ENCODE results near the gene TSSK3.

Gene TSSK3

DNA sequence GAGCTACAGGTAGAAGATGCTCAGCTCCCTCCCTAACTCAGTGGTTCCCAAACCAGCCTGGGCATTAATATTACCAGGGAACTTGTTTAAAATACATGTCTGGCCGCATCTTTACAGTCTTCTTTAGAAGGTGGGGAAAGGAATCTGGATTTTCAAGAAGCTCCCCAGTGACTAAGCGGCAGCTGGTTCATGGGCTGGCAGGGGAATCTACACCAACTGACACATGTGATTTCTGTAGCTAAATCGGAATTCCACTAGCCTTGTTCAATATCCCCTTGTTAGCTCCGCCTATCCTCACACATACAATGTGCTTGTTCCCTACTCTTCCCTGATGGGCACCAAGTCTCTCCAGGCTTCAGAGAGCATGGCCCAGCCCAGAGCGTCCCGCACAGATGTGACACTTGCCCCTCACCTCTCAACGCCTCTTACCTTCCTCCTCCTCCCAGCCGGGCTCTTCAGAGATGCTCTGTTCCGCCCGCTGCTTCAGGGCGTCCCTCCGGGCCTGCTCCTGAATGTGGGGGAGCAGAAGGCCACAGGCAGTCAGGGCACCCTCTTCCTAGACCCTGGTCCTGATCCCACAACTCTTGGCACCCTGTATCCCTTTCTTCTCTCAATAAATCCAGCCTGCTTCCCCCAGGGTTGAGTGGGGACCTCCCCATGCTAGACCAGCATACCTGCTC, 15.3 kb downstream of the TSSK3 start:
- Histone ChIP-seq H3K9me3 (ENCODE audit: control insufficient read depth, insufficient read depth, low read length) (no peaks in the 10 kb centered on the region), H3K4me2 (ENCODE audit: low read length) (no peak overlapping the region), H3K4me3 (ENCODE audit: low read length) (no peak overlapping the region), H3K27ac (ENCODE audit: low read depth, low read length) (no peak overlapping the region), H3F3A (ENCODE audit: control insufficient read depth, insufficient read depth) (no peaks in the 10 kb centered on the region), H3K79me2 (ENCODE audit: control insufficient read depth, low read length) (no peaks in the 10 kb centered on the region), H4K20me1 (ENCODE audit: control insufficient read depth, insufficient read depth, low read depth, low read length) (no peaks in the 10 kb centered on the region), H3K36me3 (ENCODE audit: control insufficient read depth, low read length) (peaks cover 67% of the 10 kb centered on the region), H3K27me3 (ENCODE audit: control insufficient read depth, low read length) (no peaks in the 10 kb centered on the region), H3K4me1 (ENCODE audit: control insufficient read depth, low read length) (no peaks in the 10 kb centered on the region), H3K9me2 (replicated peaks; ENCODE audit: control insufficient read depth, low read length) (no peaks in the 10 kb centered on the region)
- TF ChIP-seq, protein P1, sequence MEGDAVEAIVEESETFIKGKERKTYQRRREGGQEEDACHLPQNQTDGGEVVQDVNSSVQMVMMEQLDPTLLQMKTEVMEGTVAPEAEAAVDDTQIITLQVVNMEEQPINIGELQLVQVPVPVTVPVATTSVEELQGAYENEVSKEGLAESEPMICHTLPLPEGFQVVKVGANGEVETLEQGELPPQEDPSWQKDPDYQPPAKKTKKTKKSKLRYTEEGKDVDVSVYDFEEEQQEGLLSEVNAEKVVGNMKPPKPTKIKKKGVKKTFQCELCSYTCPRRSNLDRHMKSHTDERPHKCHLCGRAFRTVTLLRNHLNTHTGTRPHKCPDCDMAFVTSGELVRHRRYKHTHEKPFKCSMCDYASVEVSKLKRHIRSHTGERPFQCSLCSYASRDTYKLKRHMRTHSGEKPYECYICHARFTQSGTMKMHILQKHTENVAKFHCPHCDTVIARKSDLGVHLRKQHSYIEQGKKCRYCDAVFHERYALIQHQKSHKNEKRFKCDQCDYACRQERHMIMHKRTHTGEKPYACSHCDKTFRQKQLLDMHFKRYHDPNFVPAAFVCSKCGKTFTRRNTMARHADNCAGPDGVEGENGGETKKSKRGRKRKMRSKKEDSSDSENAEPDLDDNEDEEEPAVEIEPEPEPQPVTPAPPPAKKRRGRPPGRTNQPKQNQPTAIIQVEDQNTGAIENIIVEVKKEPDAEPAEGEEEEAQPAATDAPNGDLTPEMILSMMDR (IDR thresholded peaks at IDR 0.05; ENCODE audit: low read depth, low read length, poor library complexity, severe bottlenecking) = no peak
- TF ChIP-seq EZH2phosphoT487 (IDR thresholded peaks at IDR 0.05; ENCODE audit: borderline replicate concordance, low read length) = no peak

DNA sequence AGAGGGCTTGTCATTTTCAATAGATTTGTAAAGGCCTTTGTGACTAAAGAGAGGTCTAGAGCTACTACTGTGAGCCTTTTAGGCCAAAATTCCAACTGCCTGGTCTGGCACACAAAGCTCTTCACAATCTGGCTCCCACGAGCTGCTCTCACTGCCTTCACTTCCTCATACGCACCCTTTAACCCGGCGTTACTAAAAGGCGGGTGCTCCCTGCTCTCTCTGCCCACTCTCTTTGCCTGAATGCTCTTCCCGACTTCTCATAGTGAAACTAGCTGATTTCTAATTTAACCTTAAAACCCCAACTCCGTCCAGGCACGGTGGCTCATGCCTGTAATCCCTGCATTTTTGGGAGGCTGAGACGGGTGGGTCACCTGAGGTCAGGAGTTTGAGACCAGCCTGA, 17.7 kb downstream of the TSSK3 start:
- Histone ChIP-seq H3F3A (ENCODE audit: control insufficient read depth, insufficient read depth) (no peaks in the 10 kb centered on the region), H3K9me2 (replicated peaks; ENCODE audit: control insufficient read depth, low read length) (no peaks in the 10 kb centered on the region), H3K27ac (ENCODE audit: low read depth, low read length) (no peak overlapping the region), H3K4me3 (ENCODE audit: low read length) (no peak overlapping the region), H3K4me2 (ENCODE audit: low read length) (no peak overlapping the region), H3K9me3 (ENCODE audit: control insufficient read depth, insufficient read depth, low read length) (no peaks in the 10 kb centered on the region), H3K36me3 (ENCODE audit: control insufficient read depth, low read length) (peaks cover 84% of the 10 kb centered on the region), H4K20me1 (ENCODE audit: control insufficient read depth, insufficient read depth, low read depth, low read length) (no peaks in the 10 kb centered on the region), H3K79me2 (ENCODE audit: control insufficient read depth, low read length) (no peaks in the 10 kb centered on the region), H3K4me1 (ENCODE audit: control insufficient read depth, low read length) (no peaks in the 10 kb centered on the region), H3K27me3 (ENCODE audit: control insufficient read depth, low read length) (no peaks in the 10 kb centered on the region)
- TF ChIP-seq, protein P1 (IDR thresholded peaks at IDR 0.05; ENCODE audit: low read depth, low read length, poor library complexity, severe bottlenecking) = no peak
- no peak for TF ChIP-seq EZH2phosphoT487 (IDR thresholded peaks at IDR 0.05; ENCODE audit: borderline replicate concordance, low read length)

DNA sequence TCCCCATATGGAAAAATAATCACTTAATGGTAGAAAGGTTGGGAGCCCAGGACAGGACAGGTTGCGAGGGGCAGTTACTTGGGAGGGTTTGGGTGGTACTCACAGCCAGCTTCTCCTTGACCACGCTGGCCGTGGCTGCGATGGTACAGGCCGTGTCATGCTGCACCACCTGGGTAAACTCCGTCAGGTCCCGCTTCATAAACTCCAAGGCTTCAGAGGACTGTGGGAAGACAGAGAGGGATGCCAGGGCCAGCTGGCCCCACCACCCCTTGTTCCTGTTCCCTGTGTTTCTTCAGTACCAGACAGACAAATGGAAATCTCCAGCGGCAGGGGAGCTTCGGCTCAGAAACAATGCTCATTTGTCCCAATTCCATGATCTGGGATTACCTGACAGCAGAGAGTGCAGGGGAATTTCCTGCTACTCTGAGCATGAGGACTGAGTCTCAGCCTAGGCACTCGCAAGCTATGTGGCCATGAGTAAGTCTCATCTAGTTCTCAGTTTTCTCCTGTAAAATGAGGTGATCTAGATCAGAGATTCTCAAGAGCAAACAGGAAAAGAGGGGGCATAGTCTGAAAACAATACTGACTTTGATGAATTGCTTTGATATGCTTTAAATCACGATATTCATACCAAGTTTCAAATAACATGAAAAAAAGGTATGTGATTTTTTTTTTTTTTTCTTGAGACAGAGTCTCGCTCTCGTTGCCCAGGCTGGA, 24.5 kb downstream of the TSSK3 start:
- Histone ChIP-seq H3K4me1 (ENCODE audit: control insufficient read depth, low read length) (no peaks in the 10 kb centered on the region), H3K9me2 (replicated peaks; ENCODE audit: control insufficient read depth, low read length) (no peaks in the 10 kb centered on the region), H3K27ac (ENCODE audit: low read depth, low read length) (no peak overlapping the region), H3F3A (ENCODE audit: control insufficient read depth, insufficient read depth) (no peaks in the 10 kb centered on the region), H3K4me3 (ENCODE audit: low read length) (no peak overlapping the region), H3K27me3 (ENCODE audit: control insufficient read depth, low read length) (no peaks in the 10 kb centered on the region), H3K79me2 (ENCODE audit: control insufficient read depth, low read length) (no peaks in the 10 kb centered on the region), H3K36me3 (ENCODE audit: control insufficient read depth, low read length) (peaks cover 54% of the 10 kb centered on the region), H3K9me3 (ENCODE audit: control insufficient read depth, insufficient read depth, low read length) (no peaks in the 10 kb centered on the region), H4K20me1 (ENCODE audit: control insufficient read depth, insufficient read depth, low read depth, low read length) (no peaks in the 10 kb centered on the region), H3K4me2 (ENCODE audit: low read length) (no peak overlapping the region)
- TF ChIP-seq EZH2phosphoT487 (IDR thresholded peaks at IDR 0.05; ENCODE audit: borderline replicate concordance, low read length) = no peak
- TF ChIP-seq, protein P1 (IDR thresholded peaks at IDR 0.05; ENCODE audit: low read depth, low read length, poor library complexity, severe bottlenecking) = no peak

Data from DOHH2 (cell line).